ENCODE data around the gene FBXW11.
"Not testable (repeated sequence)": the region's sequence is repeated elsewhere in the genome, so short reads cannot be mapped to it uniquely, and the experiment has no call there.

The FBXW11 gene

DNA sequence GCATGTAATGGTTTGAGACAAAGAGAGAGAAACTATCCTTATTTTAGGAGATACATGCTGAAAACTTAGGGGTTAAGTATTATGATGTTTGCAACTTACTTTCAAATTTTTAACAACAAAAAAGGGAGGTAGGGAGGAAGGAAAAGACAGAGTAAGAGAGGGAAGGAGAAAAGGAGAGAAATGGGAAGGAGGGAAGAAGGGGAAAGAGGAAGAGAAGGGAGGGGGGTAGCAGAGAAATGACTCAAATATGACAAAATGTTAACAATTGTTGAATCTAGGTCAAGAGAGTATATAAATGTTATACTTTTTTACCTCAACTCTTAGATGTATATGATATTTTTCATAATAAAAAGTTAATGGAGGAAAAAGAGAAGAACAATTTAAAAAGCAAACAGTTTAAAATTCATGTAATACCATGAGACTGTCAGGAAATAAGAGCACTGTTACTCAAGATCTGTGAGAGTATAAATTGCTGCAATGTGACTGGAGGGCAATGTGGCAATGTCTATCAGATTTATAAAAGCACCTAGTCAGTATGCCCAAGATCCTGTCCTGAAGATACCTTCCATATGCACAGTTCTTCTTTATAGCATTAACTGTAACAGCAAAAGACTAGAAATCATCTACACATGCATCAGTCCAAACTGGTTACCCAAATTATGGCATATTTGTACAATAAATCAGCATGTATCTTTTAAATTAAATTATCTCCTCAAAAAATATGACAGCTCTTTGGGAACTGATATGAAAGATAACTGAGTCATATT lies 16.3 kb downstream of the FBXW11 start:
- no peak for DNase-seq (ENCODE audit: low read depth, low spot score)
- H3K27ac ChIP-seq: peak overlapping the region; percentile 81

DNA sequence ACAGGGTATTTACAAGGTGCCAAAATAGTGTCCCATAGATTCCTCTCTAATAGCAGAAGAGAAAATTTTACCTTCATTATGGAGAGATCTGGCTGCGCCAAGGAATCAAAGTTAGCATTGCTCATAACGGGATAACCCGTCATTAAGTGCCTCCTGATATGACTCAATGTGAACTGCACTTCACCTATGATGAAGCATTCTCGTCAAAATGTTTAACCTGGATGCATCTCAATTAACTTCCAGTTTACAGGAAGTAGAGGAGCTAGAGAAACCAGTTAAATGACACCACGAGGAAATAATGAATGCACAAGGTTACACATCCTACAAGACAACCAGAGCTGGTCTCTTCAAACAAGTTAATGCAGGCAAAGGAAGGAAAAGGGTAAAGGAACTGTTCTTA lies 17.2 kb downstream of the FBXW11 start:
- DNase-seq (ENCODE audit: low read depth, low spot score): peak; percentile 92
- peak overlapping the region; percentile 81 for H3K27ac ChIP-seq

DNA sequence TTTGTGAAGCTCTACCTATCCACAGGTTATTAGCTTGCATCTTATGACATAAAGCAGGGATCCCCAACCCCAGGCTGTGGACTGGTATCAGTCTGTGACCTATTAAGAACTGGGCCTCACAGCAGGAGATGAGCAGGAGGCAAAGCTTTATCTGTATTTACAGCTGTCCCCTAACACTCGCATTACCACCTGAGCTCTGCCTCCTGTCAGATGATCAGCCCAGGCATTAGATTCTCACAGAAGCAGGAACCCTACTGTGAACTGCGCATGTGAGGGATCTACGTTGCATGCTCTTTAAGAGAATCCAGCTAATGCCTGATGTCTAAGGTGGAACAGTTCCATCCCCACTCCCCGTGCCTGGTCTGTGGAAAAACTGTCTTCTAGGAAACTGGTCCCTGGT lies 19.7 kb downstream of the FBXW11 start:
- DNase-seq (ENCODE audit: low read depth, low spot score): no peak

DNA sequence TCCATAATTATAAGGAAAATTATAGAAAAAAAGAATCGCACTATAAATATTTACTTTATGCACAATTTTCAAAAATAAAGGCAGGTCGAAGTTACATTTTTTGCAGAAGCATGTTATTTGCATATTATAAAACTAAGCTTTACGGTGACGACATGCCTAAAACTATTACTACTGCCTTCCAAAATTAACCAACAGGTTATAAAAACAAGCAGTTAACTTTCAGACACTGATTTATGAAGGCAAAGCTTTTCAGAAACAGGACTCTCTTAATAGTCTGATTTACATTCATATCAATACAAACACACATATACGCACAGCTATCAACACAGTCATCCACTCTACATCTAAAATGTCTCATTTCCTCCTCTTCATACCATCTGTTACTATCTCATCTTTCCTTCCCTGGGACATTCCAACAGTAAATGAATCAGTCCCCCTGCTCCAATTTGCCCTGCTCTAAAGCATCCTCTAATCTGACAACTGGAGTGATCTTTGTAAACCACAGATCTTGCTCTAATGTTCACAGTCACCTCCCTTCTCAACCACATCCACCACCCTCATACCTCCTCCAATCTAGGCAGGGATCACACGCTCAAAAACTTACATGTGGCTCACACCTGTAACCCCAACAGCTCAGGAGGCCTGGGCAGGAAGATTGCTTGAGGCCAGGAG lies 21.6 kb downstream of the FBXW11 start:
- H3K27ac ChIP-seq: peak overlapping the region; percentile 37
- DNase-seq (ENCODE audit: low read depth, low spot score): no peak

More for the DNA sequence above, 19.7 kb downstream of the FBXW11 start:
- H3K27ac ChIP-seq: no peak overlapping the region

DNA sequence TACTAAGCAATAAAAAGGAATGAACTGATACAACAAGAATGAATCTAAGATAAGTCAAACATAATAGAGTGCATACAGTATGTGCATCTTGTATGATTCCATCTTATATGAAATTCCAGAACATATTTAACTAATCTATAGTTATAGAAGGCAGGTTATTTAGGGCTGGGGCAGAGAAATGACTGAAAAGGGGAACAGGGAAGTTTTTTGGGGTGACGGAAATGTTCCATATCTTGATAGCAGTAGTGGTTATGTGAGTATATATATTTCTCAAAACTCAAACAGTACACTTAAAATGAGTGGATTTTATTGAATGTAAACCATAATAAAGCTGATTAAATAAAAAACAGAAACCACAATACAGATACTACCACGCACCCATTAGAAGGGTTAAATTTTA lies 24.6 kb downstream of the FBXW11 start:
- no peak for DNase-seq (ENCODE audit: low read depth, low spot score)
- H3K27ac ChIP-seq: no peak overlapping the region

DNA sequence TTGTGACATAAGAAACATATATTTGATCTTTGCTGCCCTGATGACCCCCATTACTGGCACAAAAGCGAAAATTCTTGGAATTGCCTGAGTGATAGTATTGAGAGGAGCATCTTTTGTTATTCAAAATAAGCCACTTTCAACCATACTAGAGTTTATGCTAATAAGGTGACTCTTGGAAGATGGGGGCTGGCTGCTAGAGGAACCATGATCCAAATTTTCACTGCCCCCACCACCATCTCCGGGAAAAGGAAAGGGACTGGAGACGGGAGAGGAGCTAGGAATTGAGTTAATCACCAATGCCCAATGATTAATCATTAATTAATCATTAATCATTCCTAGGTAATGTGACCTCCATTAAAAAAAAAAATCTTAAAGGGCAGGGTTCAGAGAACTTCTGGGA lies 25.6 kb downstream of the FBXW11 start:
- no peak for DNase-seq (ENCODE audit: low read depth, low spot score)
- peak overlapping the region; percentile 71 for H3K27ac ChIP-seq

DNA sequence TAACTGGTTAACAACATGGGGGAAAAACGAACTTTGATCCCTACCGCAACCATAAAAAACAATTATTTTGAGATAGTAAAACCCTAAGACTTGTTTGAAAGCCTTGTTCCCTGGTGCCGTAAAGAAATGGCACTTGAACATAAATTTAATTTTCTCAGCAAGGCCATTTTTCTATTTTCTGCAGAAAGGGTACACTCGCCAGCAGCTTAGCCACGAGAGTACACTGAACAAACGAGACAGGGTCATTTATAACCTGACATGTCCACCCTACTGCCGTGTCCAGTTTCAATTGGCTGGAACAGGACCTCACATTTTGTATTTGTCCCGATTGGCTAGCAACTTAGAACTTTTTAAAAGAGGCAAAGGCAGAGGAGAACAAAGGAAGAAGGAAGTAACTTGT lies 26.8 kb downstream of the FBXW11 start:
- DNase-seq (ENCODE audit: low read depth, low spot score): no peak
- H3K27ac ChIP-seq: peak overlapping the region; percentile 71

DNA sequence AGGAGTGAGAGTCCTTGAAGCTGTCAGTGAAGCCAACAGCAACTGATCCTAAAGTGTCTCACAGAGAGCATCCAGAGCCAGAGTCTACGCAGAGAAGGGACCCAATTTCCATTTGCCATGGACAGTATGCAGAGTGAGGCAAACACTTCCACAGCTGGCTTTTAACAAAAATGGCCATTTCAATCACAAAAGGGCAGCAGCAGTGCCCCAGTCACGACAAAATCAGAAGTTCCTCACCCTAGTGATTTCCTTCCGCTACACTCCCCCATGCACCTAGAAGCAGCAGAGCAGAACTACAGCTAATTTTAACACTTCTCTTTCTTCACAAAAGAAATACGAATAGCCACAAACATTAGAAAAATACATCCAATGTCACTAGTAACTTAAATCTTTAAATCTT lies 27.9 kb downstream of the FBXW11 start:
- H3K27ac ChIP-seq: no peak overlapping the region
- no peak for DNase-seq (ENCODE audit: low read depth, low spot score)

DNA sequence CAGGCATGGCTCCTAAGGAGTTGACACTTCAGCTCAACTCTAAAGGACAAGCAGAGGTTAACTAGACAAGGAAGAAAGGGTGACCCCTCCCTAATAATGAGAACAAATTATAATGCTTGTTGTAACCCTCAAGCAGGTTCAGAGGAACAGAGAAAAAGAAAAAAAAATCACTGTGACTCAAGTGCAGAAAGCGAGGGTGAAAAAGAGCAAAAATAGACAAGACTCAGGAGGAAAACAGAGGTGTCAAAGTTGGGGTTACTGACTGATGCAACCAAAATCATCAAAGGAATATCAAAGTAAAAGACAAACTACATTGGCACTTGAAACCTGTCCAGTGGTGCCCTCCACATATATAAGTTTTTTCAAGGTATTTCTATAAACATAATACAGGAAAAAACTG lies 28.4 kb downstream of the FBXW11 start:
- no peak overlapping the region for H3K27ac ChIP-seq
- no peak for DNase-seq (ENCODE audit: low read depth, low spot score)

DNA sequence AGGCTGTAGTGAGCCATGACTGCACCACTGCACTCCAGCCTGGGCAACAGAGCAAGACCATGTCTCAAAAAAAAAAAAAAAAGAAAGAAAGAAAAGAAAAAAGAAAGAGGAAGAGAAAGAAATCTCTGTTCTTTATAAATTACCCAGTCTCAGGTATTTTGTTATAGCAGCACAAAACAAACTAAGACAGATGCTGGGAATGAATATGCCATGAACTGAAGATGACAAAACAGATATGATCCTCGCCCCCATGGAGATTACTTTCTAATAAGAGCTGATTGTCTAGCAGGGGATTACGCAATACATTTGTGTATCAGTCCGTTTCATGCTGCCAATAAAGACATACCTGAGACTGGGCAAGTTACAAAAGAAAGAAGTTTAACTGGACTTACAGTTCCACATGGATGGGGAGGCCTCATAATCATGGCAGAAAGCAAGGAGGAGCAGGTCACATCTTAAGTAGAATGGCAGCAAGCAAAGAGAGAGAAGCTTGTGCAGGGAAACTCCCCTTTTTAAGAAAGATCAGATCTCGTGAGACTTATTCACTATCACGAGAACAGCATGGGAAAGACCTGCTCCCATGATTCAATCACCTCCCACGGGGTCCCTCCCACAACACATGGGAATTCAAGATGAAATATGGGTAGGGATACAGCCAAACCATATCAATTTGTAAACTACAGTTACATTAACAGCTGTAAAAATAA lies 29.0 kb downstream of the FBXW11 start:
- not testable (repeated sequence) for DNase-seq (ENCODE audit: low read depth, low spot score); H3K27ac ChIP-seq

DNA sequence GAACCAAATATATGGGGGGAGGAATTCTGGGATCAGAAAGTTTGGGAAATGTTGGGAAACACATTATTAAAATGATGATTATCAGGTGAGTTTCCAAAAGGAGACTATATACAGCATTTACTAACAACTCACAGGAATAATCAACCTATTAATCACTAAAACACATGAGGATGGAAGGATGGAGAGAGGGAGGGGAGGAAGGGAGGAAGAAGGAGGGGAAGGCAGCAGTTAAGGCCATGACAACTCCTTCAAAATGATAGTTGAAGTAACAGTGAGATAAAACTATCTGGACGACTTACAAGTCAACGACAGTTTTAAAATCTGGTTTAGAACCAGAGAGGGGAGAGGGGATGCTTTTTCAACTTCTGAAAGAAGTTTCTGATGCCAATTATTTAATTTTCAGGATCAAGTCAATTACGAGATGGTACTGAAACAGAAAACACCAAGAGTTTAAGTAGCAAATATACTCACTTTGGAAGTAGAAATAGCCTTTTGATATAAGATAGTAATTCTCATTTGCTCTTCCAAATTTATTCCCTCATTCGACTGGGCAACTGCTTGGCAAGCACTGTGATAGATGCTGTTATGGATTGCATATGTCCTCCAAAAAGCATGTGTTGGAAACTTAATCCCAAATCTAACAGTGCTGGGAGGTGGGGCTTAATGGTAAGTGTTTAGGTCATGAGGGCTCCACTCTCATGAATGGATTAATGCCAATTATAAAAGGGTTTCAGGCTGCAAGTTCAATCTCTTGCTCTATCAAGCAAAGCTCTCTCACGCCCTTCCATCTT lies 30.4 kb downstream of the FBXW11 start:
- peak overlapping the region; percentile 33 for H3K27ac ChIP-seq

DNA sequence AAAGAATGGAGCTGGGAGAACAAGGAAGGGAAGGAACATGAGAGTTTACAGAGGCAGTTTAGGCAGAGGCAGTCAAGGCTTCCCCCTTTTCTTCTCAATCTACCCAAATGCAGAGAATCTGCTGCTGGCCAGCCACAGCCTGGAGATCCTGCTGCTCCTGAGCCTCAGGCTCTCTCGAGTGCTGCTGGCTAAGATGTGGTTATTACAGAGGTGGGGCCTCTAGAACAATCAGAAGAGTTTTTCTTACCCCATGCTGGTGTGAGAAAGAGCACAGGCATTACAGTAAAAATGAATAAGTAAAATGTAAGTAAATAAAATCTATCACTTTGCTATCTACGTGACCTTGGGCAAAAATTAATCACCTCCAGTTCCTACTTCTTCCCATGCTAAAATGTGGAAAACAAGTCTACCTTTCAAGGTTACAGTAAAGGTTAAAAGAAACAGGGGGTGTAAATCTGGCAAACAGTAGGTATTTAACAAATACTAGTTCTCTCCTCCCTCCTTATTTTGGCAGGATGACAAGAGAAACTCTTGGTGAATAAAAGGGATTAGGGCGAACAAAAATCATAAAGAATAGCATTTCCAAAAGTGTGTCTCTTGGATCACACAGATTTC lies 31.1 kb downstream of the FBXW11 start:
- DNase-seq (ENCODE audit: low read depth, low spot score): no peak
- H3K27ac ChIP-seq: peak overlapping the region; percentile 33

More for the DNA sequence above, 30.4 kb downstream of the FBXW11 start:
- no peak for DNase-seq (ENCODE audit: low read depth, low spot score)

DNA sequence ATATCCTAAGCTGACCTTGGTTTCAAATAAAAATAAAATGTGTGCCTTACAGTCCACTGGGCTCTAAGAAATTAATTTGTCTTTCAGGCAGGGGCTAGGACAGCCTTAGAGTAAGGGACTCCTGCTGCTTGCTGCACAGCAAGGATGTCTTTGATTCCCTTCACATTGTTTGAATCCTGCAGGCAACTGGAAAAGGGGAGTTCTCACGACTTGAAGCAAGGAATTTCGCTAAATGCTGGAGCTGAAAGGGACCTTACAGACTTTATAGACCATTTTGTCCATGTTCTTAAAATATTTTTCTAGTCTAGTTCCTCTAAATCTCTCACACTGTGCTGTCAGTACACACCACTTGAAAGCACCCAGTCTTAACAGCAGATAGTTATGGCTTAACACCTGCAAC lies 35.6 kb downstream of the FBXW11 start:
- DNase-seq (ENCODE audit: low read depth, low spot score): no peak
- H3K27ac ChIP-seq: no peak overlapping the region

DNA sequence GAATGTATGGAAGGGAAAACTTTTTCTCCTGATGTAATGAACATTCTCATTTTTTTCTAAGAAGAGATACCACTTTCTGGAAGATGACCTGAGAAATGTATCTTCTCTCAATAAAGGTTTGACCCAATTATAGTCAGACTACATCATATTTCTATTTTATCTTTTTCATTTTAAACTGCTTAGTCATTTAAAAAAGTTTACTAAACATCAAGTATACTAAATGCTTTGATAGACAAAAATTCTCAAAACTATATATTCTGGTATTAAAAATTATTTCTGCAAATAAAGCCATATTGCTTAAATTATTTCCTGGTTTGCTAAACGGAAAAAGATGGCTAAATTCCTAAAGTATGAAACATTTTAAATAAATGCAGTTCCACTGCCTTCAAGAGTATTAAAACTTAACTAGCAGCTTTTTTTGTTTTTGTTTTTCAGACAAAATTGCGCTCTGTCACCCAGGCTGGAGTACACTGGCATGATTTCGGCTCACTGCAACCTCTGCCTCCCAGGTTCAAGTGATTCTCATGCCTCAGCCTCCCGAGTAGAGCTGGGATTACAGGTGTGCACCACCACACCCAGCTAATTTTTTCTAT lies 37.1 kb downstream of the FBXW11 start:
- no peak for DNase-seq (ENCODE audit: low read depth, low spot score)
- no peak overlapping the region for H3K27ac ChIP-seq

DNA sequence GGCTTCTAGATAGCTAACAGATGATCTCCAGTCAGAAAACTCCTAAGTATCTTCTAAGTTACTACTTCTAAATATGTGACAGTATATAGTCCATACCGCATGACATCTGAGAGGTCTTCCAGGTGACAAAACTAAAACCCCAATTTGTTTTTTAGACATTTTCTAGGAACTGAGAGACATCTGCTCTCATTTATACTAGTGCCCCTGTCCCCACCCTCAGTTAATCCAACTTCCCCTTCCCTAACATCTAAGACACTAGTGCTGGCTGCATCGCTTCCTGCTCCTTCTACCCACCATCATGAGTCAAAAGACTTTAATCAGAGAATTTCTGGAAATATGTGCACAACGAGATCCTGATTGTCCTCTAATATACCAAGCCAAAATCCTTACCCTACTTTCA lies 37.9 kb downstream of the FBXW11 start:
- no peak overlapping the region for H3K27ac ChIP-seq
- no peak for DNase-seq (ENCODE audit: low read depth, low spot score)

DNA sequence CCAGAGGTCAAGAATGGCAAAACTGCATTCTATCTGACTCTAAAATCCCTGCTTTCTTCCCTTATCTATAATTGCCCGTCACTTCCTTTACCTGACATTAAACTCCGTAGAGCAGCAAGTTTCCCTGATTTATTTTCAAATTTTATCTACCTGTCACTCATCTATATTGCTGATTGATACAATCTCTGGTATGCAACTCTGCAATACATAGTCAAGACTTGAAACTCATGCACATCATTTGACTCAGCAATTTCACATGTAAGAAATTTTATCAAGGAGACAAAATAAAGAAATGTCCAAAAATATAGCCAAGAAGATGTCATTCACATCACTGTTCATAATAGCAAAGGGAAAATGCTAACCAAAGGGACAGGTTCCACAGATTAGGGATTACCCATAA lies 39.5 kb downstream of the FBXW11 start:
- DNase-seq (ENCODE audit: low read depth, low spot score): no peak
- H3K27ac ChIP-seq: no peak overlapping the region

DNA sequence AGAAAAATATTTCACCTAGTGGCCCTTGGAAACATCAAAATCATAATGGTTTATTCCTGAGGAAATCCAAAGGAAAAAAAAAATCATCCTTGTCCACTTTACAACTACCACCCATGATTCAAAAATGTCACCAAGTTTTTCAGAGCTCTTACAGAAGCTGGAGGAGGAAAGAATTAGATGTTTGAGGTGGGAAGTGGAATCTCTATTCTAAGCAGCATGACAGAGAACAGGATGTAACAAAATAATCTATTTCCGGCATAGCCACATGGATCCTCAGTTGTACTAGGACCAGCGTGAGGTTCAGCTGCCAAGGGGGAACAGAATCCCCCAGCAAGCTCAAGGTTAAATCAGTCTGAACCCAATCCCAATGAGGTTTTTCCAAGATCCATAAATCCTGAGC lies 40.2 kb downstream of the FBXW11 start:
- DNase-seq (ENCODE audit: low read depth, low spot score): no peak
- no peak overlapping the region for H3K27ac ChIP-seq

DNA sequence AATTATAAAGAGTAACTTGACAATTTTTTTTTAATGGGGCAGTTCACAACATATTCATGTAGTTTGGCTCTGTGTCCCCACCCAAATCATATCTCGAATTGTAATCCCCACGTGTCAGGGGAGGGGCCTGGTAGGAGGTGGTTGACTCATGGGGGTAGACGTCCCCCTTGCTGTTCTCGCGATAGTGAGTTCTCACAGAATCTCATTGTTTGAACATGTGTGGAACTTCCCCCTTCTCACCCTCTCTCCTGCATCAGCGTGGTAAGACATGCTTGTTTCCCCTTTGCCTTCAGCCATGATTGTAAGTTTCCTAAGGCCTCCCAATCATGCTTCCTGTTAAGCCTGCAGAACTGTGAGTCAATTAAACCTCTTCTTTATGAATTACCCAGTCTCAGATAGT lies 40.7 kb downstream of the FBXW11 start:
- no peak overlapping the region for H3K27ac ChIP-seq
- DNase-seq (ENCODE audit: low read depth, low spot score): no peak

DNA sequence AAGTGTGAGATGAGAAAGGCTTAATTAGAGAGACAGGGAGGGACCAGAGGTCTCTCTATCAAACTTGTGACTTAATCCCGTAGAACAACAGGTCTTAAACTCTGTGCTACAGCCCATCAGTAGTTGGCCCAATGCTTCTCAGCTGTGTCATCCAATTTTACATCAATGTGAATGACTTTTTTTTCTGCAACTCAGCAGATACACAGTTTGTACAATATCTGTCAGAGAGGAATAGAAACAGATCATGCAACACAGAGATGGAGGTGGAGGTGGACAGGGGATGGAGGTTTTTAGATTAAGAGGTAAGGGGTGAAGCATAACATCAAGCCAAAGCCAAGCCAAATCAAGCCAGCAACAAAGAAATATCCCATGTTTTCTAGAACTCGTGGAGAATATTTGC lies 43.0 kb downstream of the FBXW11 start:
- DNase-seq (ENCODE audit: low read depth, low spot score): no peak
- H3K27ac ChIP-seq: no peak overlapping the region

DNA sequence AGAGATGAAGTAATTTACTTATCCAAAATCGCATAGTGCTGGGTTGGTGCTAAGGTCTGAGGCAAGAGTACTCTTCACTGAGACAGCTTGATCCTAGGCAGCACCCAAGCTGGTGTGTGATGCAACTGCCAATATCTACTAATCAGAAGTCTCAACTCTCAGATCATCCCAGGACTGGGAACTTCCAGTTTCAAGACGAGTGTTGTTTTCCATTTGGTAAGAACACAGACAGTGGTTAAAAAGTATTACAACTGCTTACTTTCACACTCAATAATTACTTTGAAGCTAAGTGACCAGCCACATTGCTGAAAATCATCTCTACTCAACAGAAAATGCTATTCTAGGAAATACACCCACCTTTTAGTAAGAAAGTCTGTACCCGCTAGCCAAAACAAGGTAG lies 45.3 kb downstream of the FBXW11 start:
- no peak for DNase-seq (ENCODE audit: low read depth, low spot score)

More for the DNA sequence above, 45.3 kb downstream of the FBXW11 start:
- H3K27ac ChIP-seq: no peak overlapping the region

Data from epithelial cell of prostate (primary cell).